ENCODE results near the gene DNAAF5.
"Not testable (repeated sequence)": the region's sequence is repeated elsewhere in the genome, so short reads cannot be mapped to it uniquely, and the experiment has no call there.

- not testable (repeated sequence) for TF ChIP-seq CTCF, POLR2A (IDR thresholded peaks at IDR 0.05)
Observed at GRCh38 chr7:752256-752655, 25.8 kb downstream of the DNAAF5 start.

Measured in lower leg skin (tissue), 3 donors.